GM18870 (cell line): ENCODE results near the gene VTI1A.

Experiments used
- ATAC-seq: cut with Tn5 transposase; IDR thresholded peaks from one replicate; pipeline ENCODE4 v1.9.1; 2021; ENCODE audit warnings: moderate library complexity; ENCODE audit not compliant: unreplicated experiment

Gene VTI1A

GRCh38 chr10:112775381-112775780 lies 328.4 kb downstream of the VTI1A start:
- no peak for ATAC-seq

GRCh38 chr10:112775892-112776674 lies 329.1 kb downstream of the VTI1A start:
- no peak for ATAC-seq

DNA sequence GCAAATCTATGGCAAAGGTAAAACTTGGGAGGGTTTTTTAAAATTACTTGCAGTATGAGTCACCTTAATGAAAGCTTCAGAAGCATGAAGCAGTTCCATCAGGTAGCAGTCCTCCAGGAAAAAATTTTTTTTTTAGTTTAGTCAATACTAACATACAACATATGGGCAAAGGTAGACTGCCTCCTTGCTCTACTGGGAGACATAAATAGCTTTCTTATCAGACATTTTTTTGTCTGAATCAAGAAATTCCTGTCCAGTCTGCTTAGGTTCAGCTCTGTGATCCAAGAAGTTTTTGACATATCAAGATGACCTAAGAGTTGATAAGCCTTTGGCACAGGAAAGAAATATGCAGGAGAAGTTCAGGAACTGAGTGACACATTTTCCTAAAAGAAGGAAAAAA lies 331.6 kb downstream of the VTI1A start:
- ATAC-seq = no peak

- ATAC-seq = no peak
Observed at GRCh38 chr10:112779025-112779770, 332.2 kb downstream of the VTI1A start.

- ATAC-seq = no peak
Observed at GRCh38 chr10:112782200-112782907, 335.3 kb downstream of the VTI1A start.

DNA sequence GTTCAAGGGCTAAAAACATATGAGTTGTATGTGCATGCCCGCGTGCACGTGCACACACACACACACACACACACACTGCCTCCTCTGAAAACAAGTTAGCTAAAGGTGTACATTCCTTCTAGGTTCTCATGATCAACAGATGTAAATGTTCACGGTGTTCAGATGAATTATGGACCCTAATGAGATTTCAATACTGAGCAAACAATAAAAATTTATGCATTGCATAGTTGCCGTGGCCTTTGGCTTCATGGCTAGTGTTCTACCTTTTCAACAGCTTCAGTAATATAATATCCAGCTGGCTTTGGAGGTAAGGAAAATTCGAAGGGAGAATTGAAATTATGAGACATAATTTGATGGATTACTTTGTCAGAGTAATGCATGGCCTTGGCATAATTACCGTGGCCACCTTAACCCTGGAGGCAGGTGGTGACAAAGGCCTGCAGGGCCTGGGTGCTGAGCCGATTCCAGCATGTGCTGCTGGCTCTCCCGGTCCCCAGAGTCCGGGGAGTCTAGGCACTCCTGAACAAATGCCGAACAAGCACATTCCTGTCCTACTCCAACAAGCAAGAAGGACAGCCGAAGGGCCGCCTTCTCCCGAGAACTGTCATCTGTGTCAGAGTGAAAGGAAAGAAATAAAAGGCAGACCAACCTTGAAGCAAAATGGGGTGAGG lies 336.5 kb downstream of the VTI1A start:
- ATAC-seq = no peak

GRCh38 chr10:112784022-112784461 lies 337.0 kb downstream of the VTI1A start:
- no peak for ATAC-seq

DNA sequence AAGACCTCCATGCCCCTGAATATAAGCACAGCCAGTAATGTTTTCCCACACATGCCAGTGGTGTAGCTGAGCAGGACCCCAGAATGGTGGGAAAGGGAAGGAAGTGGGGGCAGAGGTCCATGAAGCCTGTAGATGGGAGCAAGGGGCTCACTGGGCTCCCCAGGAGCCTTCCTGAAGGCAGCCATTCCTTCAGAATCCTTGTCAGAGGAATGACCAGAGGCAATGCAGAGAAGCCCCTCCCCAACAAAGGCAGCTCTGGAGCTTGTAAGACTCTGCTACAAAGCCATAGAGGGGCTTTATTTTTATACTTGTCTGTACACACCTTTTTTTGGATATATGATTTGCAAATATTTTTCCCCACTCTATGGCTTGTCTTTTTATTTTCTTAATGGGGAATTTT lies 338.1 kb downstream of the VTI1A start:
- no peak for ATAC-seq

DNA sequence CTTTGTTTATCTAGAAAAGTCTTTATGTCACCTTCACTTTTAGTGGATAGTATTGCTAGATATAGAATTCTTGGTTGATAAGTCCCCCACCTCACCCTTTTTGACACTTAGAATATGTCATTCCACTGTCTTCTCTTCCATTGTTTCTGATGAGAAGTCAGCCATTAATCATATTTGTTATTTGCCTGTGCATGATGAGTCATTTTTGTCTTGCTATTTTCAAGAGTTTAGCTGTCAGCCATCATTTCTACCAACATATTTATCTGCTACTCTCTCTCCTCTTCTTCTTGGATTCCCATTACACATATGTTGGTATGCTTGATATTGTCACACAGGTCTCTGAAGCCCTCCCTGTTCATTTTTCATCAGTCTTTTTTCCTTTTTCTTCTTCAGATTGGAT lies 342.2 kb downstream of the VTI1A start:
- no peak for ATAC-seq

- no peak for ATAC-seq
Observed at GRCh38 chr10:112790030-112790429, 343.0 kb downstream of the VTI1A start.

GRCh38 chr10:112790921-112791320 lies 343.9 kb downstream of the VTI1A start:
- ATAC-seq = no peak

- no peak for ATAC-seq
Observed at GRCh38 chr10:112791447-112791846, 344.4 kb downstream of the VTI1A start.

GRCh38 chr10:112792487-112793201 lies 345.6 kb downstream of the VTI1A start:
- ATAC-seq = no peak

DNA sequence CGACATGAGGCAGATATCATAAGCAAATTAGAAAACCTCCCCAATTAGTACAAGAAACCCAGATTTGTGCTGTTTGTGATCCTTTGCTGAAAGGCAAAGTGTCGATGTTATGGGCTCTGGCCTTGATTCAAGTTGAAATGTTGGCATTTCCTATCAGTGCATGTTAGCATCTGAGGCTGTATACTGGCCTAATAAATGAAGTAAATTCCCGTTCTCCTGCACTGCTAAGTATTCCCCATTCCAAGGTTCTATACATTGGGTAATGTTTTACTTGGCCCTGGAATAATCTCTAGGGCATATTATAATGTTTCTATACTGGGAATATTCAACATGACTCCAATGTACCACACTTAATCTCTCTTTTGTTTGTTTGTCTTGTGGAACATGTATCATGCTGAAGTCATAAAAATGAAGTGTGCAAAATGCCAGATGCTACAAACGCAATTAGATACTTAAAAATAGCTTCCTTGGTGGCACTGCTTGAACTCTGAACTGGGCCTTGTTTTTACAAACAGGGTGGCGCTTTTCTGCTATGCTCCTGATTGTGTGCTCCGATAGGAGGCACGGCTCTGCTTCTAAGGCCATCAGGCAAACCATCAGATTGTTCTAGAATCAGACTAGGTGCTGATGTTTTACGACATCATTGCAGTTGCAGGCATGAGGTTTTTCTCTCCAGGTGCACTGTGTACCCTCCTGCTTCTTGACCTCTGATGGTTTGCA lies 346.3 kb downstream of the VTI1A start:
- no peak for ATAC-seq

DNA sequence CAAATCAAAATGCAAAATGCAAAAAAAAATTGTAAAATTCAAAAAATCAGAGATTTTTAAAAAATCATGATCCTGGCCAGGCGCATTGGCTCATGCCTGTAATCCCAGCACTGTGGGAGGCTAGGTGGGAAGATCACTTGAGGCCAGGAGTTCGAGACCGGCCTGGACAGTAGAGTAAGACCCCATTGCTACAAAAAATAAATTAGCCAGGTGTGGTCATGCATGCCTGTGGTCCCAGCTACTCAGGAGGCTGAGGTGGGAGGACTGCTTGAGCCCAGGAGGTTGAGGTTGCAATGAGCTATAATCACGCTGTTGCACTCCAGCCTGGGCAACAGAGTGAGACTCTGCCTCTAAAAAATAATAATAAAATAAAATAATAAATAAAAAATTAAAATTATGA lies 347.2 kb downstream of the VTI1A start:
- ATAC-seq = no peak

DNA sequence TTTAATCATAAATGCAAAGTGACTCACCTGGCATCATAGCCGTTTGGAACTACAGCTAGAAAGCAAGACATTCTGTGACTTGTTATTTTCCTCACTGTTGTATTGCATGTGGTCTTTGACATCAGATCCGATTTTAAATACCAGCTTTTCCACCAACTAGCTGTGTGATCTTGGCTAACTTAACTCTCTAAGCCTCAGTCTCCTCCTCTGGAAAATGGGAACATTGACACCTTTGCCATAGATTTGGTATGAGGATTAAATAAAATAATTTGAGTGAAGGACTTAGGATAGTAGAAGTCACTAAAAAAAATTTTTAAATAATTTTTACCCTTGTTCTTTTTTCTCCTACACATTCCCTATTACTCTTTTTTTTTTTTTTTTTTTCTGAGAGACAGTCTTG lies 348.1 kb downstream of the VTI1A start:
- no peak for ATAC-seq

- no peak for ATAC-seq
Observed at GRCh38 chr10:112797197-112797596, 350.2 kb downstream of the VTI1A start.

DNA sequence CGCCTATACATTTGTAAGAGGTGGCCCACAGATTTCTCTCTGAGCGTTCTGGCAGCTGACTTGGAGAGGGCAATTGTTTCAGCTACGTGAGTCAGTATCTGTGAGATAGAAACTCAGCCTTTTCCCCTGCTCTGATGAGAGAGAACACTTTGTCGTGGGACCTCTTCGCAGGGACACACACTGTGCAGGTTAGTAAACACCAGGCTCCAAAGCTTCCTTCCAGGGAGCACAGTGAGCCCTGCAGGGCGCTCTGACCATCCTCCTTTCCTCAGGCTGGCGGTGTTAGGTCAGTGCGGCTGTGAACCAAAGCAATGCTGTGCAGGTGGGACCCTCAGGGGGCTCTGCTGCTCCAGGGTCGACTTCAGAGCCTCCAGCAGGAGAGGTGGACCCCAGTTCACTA lies 350.8 kb downstream of the VTI1A start:
- ATAC-seq = no peak

DNA sequence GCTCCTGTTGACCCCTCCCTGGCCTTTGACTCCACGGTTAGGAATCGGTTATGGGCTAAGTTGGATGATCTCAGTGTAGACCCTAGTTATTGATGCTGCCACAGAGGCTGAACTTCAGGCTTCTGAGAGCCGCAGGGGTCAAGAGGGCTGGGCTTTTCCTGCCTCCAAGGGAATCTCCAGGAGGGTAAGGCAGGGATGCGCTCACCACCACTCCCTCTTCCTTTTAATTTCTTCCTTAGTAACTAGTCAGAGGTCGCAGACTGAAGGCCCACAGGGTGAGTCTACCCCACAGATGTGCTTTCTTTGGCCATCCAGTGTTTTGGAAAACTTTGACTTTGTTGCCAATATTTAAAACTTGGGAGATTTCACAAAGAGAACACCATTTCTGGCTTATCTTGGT lies 352.0 kb downstream of the VTI1A start:
- no peak for ATAC-seq
